Loucy (cell line): ENCODE measurements around the gene NHERF1.

Experiments used
- EZH2phosphoT487 ChIP-seq: fragments of 200-600 bp; IDR thresholded peaks from 2 replicates; pipeline ENCODE4 v1.6.1; 2018; ENCODE audit warnings: antibody characterized with exemption, mild to moderate bottlenecking, moderate library complexity, borderline replicate concordance
- TF ChIP-seq, protein P1 (sequence below): fragments of 200-600 bp; sonication (generic); conservative IDR thresholded peaks from 2 replicates; pipeline ENCODE4 v1.5.1; 2014; ENCODE audit warnings: mild to moderate bottlenecking, antibody characterized with exemption, low read length

DNA sequence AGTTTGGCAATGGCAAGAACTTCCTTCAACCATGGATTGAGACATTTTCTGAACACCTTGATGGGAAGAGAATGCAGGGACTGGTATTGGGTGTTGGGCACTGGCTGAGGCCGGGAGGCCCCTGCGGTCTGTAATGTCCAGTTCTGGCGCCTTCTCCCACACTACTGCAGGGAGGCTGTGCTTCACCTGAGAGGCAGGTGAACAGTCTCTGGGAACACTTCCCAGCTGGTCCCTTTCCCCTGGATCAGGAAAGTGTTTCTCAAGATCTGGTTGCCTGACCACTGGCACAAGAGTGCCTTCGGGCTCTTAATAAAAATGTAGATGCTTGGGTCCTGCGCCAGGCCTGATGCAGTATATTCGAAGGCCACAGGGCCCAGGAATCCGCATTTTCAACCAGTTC lies 56.3 kb downstream of the NHERF1 start:
- TF ChIP-seq, protein P1, sequence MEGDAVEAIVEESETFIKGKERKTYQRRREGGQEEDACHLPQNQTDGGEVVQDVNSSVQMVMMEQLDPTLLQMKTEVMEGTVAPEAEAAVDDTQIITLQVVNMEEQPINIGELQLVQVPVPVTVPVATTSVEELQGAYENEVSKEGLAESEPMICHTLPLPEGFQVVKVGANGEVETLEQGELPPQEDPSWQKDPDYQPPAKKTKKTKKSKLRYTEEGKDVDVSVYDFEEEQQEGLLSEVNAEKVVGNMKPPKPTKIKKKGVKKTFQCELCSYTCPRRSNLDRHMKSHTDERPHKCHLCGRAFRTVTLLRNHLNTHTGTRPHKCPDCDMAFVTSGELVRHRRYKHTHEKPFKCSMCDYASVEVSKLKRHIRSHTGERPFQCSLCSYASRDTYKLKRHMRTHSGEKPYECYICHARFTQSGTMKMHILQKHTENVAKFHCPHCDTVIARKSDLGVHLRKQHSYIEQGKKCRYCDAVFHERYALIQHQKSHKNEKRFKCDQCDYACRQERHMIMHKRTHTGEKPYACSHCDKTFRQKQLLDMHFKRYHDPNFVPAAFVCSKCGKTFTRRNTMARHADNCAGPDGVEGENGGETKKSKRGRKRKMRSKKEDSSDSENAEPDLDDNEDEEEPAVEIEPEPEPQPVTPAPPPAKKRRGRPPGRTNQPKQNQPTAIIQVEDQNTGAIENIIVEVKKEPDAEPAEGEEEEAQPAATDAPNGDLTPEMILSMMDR, result no peak
- TF ChIP-seq EZH2phosphoT487, result no peak
